GM23338 (cell line): ENCODE data around the gene IL21R. TPM values are rescaled to one million over a fixed set of nuclear protein-coding genes. Genes with fewer than 3 reads are reported as not detected.

Experiments used
- ATAC-seq: fragments of 200-7000 bp; cut with Tn5 transposase; 3 replicates; pipeline ENCODE4 v1.9.1; 2020
- DNase-seq: peaks from one replicate; pipeline ENCODE4 v3.0.0-alpha.2; 2015; ENCODE audit warnings: low spot score
- H2AFZ ChIP-seq: fragments of 200-600 bp; sonication (generic); 2 replicates; pipeline ENCODE4 v1.8.0; 2016; ENCODE audit warnings: antibody characterized with exemption, mild to moderate bottlenecking, moderate library complexity
- H3F3A ChIP-seq: fragments of 200-600 bp; sonication (generic); replicated peaks from 2 replicates; pipeline ENCODE4 v1.8.0; 2017; ENCODE audit warnings: antibody characterized with exemption, mixed run types, low read depth
- H3K27ac ChIP-seq: fragments of 200-600 bp; sonication (generic); 2 replicates; pipeline ENCODE4 v1.6.1; 2016; ENCODE audit warnings: low read depth
- H3K27me3 ChIP-seq: fragments of 200-600 bp; sonication (generic); 2 replicates; pipeline ENCODE4 v1.8.0; 2016; ENCODE audit warnings: mild to moderate bottlenecking, mixed run types, moderate library complexity; ENCODE audit not compliant: insufficient read depth
- H3K36me3 ChIP-seq: fragments of 200-600 bp; sonication (generic); 2 replicates; pipeline ENCODE4 v1.8.0; 2016; ENCODE audit warnings: mild to moderate bottlenecking; ENCODE audit not compliant: insufficient read depth
- H3K4me1 ChIP-seq: fragments of 200-600 bp; sonication (generic); 2 replicates; pipeline ENCODE4 v1.8.0; 2016; ENCODE audit warnings: mild to moderate bottlenecking, moderate library complexity; ENCODE audit not compliant: insufficient read depth
- H3K4me2 ChIP-seq: fragments of 200-600 bp; sonication (generic); 2 replicates; pipeline ENCODE4 v1.7.1; 2017; ENCODE audit warnings: mixed run types
- H3K4me3 ChIP-seq: fragments of 200-600 bp; sonication (generic); 2 replicates; pipeline ENCODE4 v1.6.1; 2016; ENCODE audit warnings: mixed run types
- H3K79me2 ChIP-seq: fragments of 200-600 bp; sonication (generic); replicated peaks from 2 replicates; pipeline ENCODE4 v1.8.0; 2017; ENCODE audit warnings: mild to moderate bottlenecking; ENCODE audit not compliant: insufficient read depth
- H3K9me2 ChIP-seq: fragments of 200-600 bp; sonication (generic); 2 replicates; pipeline ENCODE4 v1.8.0; 2017; ENCODE audit not compliant: insufficient read depth
- H4K20me1 ChIP-seq: fragments of 200-600 bp; sonication (generic); replicated peaks from 2 replicates; pipeline ENCODE4 v1.8.0; 2017; ENCODE audit warnings: mild to moderate bottlenecking; ENCODE audit not compliant: insufficient read depth
- H3K27ac Mint-ChIP-seq: 2 replicates; pipeline ENCODE4 v1.8.0; 2020; ENCODE audit warnings: inconsistent platforms, mild to moderate bottlenecking, moderate library complexity, mixed read lengths
- H3K27me3 Mint-ChIP-seq: 3 replicates; pipeline ENCODE4 v1.8.0; 2022; ENCODE audit warnings: low read depth, mild to moderate bottlenecking, moderate library complexity, mixed read lengths, inconsistent platforms; ENCODE audit not compliant: insufficient read depth, poor library complexity
- H3K36me3 Mint-ChIP-seq: 3 replicates; pipeline ENCODE4 v1.8.0; 2021; ENCODE audit warnings: low read depth, mild to moderate bottlenecking, inconsistent platforms, moderate library complexity, mixed read lengths
- H3K4me1 Mint-ChIP-seq: 3 replicates; pipeline ENCODE4 v1.8.0; 2020; ENCODE audit warnings: mild to moderate bottlenecking, inconsistent platforms, mixed read lengths
- H3K4me3 Mint-ChIP-seq: 3 replicates; pipeline ENCODE4 v1.8.0; 2021; ENCODE audit warnings: moderate library complexity, mild to moderate bottlenecking, inconsistent platforms, mixed read lengths
- H3K9me3 Mint-ChIP-seq: 3 replicates; pipeline ENCODE4 v1.8.0; 2020; ENCODE audit warnings: moderate library complexity, mild to moderate bottlenecking, inconsistent platforms, mixed read lengths
- CTCF ChIP-seq, 2 experiments: fragments of 200-600 bp in 1 of 2; sonication (generic) in 1 of 2; conservative IDR thresholded peaks; 2 replicates each; pipeline versions ENCODE4 v1.5.1 to v1.6.1; 2016 to 2017; ENCODE audit warnings: antibody characterized with exemption in 2 of 2, low read depth in 2 of 2, mild to moderate bottlenecking in 2 of 2, moderate library complexity in 1 of 2
- ETS1 ChIP-seq: IDR thresholded peaks from 2 replicates; pipeline ENCODE4 v1.6.1; 2016; ENCODE audit warnings: antibody characterized with exemption
- EZH2phosphoT487 ChIP-seq: fragments of 200-600 bp; sonication (generic); IDR thresholded peaks from one replicate; pipeline ENCODE4 v1.8.1; 2018; ENCODE audit warnings: antibody characterized with exemption; ENCODE audit not compliant: unreplicated experiment
- STAT1 ChIP-seq: IDR thresholded peaks from one replicate; pipeline ENCODE4 v1.6.1; 2016; ENCODE audit warnings: antibody characterized with exemption; ENCODE audit not compliant: unreplicated experiment
- ZNF331 ChIP-seq: fragments of 250-450 bp; sonication (Bioruptor Pico); IDR thresholded peaks from 2 replicates; pipeline ENCODE4 v1.5.0; 2020; ENCODE audit warnings: low read depth, mild to moderate bottlenecking, moderate library complexity
- ZNF462 ChIP-seq: fragments of 250-450 bp; sonication (Bioruptor Pico); IDR thresholded peaks from 2 replicates; pipeline ENCODE4 v1.5.0; 2020; ENCODE audit warnings: mild to moderate bottlenecking, moderate library complexity
- polyA plus RNA-seq: library from polyadenylated mRNA; unstranded; fragments of >200 nt; fragmentation: Nextera tagmentation; extraction: Ambion mirVana; gene quantifications from 2 replicates; pipeline ENCODE4 v1.2.1, GENCODE V29; 2016
- total RNA-seq: library from RNA; depleted of rRNA; stranded (reverse); fragments of >200 nt; shearing (Covaris generic); gene quantifications from 2 replicates; pipeline ENCODE4 v1.2.3, GENCODE V29; 2014

Gene IL21R
- total and polyA plus RNA-seq, 2 experiments from 2014 or later = 0.42 to 2.6 TPM

GRCh38 chr16:27444470-27444869 lies 42.5 kb downstream of the IL21R start (continued):
- no peak for TF ChIP-seq ZNF462
- no peak for TF ChIP-seq ZNF331 (CRISPR knock-in tag)
- TF ChIP-seq ETS1 = no peak
- no peak for TF ChIP-seq EZH2phosphoT487
- TF ChIP-seq STAT1 = no peak

DNA sequence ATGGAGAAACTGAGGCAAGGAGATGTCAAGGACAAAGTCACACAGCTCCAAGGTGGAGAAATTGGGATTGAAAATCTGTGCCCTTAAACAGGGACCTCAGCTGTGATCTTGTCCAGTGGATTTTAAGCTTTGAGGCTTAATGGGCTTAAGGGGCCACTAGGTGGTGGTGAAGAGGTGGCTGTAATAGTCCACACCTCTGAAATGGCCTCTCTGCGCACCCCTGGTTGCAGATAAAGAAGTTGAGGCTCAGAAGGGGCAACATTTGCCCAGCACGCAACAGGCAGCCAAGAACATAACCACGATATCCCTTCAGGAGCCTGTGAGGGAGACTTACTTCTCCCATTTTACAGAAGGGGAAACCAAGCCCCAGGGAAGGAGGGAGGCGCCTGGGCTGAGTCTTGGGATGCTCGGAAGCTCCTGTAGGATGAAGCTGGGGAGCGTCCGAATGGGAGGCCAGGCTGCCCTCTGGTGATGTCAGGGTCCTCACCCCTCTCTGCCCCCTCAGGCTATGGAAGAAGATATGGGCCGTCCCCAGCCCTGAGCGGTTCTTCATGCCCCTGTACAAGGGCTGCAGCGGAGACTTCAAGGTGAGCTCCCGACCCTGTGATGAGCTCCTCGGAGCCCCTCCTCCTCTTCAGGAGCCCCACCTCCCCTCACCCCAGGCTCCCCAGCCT lies 43.7 kb downstream of the IL21R start:
- Mint-ChIP-seq H3K4me1 (no peaks in the 10 kb centered on the region; the same call in 2 of the 3 replicates), H3K27ac (no peak overlapping the region), H3K4me3 (no peak overlapping the region), H3K27me3 (peaks cover 9% of the 10 kb centered on the region), H3K36me3 (peaks cover 14% of the 10 kb centered on the region), H3K9me3 (peaks cover 42% of the 10 kb centered on the region)
- Histone ChIP-seq H3K4me3 (no peak overlapping the region), H4K20me1 (no peaks in the 10 kb centered on the region), H3K79me2 (no peaks in the 10 kb centered on the region), H3K9me2 (no peaks in the 10 kb centered on the region), H3K27ac (no peak overlapping the region), H3K4me2 (no peak overlapping the region), H3K27me3 (no peaks in the 10 kb centered on the region), H3F3A (no peaks in the 10 kb centered on the region), H3K4me1 (no peaks in the 10 kb centered on the region), H3K36me3 (no peaks in the 10 kb centered on the region), H2AFZ (no peak overlapping the region)
- DNase-seq (no peak), ATAC-seq (no peak)
- TF ChIP-seq CTCF (conservative IDR thresholded peaks at IDR 0.05; ENCODE audit: low read depth in 2 of 2) (peak; percentile 25 to 34; a peak in 3 of 4 replicates), ETS1 (no peak)
